Pons (tissue), 1 donor: ENCODE results near the gene LRRC8B.
A peak's percentile ranks its signal among the peaks of the same experiment; 100 is the strongest.
"Not testable (repeated sequence)": the region's sequence is repeated elsewhere in the genome, so short reads cannot be mapped to it uniquely, and the experiment has no call there.

Experiments used
- DNase-seq: peaks from one replicate; pipeline ENCODE4 v3.0.0-alpha.2; 2016; ENCODE audit warnings: low spot score

LRRC8B gene

GRCh38 chr1:89525169-89525855, 683 bp downstream of the LRRC8B start:
- DNase-seq = peak; percentile 56

GRCh38 chr1:89527256-89527655, 2.6 kb downstream of the LRRC8B start:
- peak; percentile 61 for DNase-seq

GRCh38 chr1:89527750-89528381, 3.2 kb downstream of the LRRC8B start:
- peak; percentile 74 for DNase-seq

- peak; percentile 91 for DNase-seq
Observed at GRCh38 chr1:89528382-89528780, 3.8 kb downstream of the LRRC8B start.

DNA sequence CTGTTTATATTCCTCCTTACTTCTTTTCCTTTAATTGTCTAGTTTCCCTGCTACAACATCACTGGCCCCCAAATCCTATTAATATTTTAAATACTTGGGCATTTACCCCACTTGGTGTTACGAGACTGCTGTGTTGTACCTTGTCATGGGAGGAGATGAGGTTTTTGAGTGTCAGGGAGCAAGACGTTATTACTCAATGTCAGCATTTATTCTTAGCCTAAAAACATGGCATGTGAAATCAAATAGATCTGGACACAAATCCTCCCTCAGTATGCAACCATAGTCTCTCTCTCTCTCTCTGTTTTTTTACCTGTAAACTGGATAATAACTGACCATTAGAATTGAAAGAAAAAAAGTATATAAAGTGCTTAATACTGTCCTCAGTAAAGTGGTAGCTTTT, 4.6 kb downstream of the LRRC8B start:
- DNase-seq = no peak

GRCh38 chr1:89530444-89531089, 5.9 kb downstream of the LRRC8B start:
- no peak for DNase-seq

DNA sequence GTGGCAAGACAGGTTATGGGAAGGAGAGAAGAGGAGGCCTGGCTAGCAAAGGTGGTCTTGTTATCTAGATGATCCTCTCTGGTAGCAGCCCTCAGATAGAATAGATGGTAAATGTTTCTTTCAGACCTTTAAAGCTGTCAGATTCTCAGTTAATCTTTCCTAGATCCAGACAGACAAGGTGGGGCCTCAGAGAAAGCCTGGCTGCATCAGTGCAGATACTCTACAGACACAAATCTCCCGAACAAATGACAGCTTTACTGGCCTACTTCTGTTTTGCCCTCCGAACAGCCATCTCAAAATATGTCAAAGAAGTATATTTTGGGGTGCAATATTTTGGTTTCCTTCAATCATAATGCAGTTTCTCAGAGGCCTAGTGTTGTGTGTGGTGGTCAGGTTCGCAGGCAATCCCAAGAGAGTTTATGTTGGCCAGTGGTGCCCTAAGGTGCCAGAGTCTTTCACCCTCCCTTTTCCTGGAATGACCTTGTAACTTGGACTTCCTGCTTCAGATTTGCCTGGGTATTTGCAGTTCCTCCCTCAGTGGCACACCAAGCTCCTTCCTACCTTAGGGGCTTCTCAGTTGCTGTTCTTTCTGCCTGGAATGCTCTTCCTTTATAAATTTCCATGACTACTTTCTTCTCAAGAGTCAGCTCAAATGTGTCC, 7.0 kb downstream of the LRRC8B start:
- DNase-seq = no peak

GRCh38 chr1:89532228-89532627, 7.6 kb downstream of the LRRC8B start:
- DNase-seq = no peak

- no peak for DNase-seq
Observed at GRCh38 chr1:89532866-89533265, 8.2 kb downstream of the LRRC8B start.

- DNase-seq = no peak
Observed at GRCh38 chr1:89535537-89535936, 10.9 kb downstream of the LRRC8B start.

DNA sequence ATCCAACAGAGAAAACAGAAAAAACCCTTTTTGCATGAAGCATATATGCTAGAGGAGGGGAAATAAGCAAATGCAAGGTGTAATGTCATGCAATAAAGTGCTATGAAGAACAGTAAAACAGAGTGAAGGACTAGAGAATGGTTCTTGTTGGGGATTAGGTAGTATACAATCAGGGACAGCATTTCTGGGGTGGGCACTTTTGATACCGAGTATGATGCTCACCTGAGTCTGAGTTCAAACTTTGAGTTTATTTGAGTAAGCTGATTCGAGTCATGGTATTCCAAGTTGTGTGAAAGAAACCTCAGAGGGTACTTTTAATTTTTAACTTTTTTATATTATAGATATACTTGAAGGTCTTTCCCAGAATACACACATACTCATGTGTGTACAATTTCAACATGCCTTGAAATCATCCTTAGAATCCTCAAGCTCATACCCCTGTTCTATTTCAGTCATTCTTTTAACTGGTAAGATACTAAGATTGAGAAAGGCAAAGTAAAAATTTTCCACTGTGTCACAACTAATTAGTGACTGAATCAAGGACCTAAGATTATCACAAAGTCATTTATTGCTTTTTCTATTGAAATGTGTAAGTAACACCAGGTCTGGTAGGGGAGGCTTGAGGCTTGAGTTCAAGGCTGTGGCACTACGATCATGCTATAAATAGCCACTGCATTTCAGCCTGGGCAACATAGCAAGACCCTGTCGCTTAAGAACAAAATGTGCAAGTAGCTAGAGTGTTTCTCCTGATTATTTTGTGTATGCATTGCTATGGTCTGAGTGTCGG, 12.1 kb downstream of the LRRC8B start:
- DNase-seq = no peak

GRCh38 chr1:89538361-89538760, 13.7 kb downstream of the LRRC8B start:
- DNase-seq = no peak

DNA sequence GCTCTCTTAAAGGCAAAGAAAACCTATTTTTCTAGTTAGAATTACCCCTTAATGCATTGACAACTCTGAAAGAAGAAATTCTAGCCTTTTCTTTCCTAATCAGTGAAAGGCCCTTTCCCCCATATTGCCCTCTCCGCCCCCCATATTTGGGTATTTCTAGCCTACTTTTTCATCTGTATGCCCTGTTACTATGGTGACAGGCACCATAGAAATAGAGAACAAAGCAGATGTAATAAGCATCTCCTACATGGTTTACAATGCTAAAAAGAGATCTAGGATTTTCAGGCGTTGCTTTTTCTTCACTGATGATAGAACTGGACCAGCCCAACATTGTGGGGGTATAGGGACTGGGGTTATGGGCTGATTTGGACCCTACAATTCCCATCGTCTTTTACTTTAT, 14.5 kb downstream of the LRRC8B start:
- DNase-seq = no peak

- DNase-seq = no peak
Observed at GRCh38 chr1:89540406-89540970, 15.9 kb downstream of the LRRC8B start.

GRCh38 chr1:89542345-89542744, 17.7 kb downstream of the LRRC8B start:
- DNase-seq = no peak

DNA sequence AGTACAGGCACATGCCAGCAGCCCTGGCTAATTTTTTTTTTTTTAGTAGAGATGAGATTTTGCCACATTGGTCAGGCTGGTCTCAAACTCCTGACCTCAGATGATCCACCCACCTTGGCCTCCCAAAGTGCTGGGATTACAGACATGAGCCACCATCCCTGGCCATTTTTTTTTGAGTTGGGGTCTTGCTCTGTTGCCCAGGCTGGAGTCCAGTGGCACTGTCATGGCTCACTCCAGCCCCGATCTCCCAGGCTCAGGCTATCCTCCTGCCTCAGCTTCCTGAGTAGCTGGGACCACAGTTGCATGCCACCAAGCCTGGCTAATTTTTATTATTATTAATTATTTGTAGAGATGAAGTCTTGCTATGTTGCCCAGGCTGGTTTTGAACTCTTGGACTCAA, 19.0 kb downstream of the LRRC8B start:
- DNase-seq = not testable (repeated sequence)

DNA sequence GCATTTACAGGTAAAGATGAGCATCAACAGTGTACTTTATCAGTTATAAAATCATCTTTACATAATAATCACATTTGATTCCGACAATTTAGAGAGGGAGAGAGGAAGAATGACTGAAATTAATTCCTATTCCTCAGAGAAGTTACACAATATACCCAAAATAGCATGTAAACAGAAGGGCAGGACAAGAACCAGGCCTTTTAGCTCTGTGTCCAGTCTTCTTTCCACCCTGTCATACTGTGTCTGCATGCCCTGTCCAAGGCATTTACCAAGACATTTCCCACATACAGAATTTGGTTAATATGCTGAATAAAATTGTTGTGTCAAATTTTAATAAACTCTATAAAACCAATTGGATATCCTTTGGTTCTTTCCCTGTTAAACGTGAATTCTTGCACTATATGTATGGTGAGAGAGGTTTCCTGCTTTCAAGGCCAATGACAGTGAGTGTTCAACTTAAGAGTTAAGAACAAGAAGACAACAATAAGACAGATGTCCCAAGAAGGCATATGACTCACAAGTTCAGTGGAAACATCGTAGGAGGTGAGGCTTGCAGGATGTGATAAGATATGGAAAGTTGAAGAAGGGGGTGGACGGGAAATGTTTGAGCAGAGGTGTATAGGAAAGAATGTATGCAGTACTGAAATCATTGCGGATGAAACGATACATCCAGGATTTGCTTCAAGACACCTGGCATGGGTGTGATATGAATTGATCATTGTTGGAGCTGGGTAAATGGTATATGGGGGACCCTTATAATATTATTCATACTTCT, 20.8 kb downstream of the LRRC8B start:
- no peak for DNase-seq

DNA sequence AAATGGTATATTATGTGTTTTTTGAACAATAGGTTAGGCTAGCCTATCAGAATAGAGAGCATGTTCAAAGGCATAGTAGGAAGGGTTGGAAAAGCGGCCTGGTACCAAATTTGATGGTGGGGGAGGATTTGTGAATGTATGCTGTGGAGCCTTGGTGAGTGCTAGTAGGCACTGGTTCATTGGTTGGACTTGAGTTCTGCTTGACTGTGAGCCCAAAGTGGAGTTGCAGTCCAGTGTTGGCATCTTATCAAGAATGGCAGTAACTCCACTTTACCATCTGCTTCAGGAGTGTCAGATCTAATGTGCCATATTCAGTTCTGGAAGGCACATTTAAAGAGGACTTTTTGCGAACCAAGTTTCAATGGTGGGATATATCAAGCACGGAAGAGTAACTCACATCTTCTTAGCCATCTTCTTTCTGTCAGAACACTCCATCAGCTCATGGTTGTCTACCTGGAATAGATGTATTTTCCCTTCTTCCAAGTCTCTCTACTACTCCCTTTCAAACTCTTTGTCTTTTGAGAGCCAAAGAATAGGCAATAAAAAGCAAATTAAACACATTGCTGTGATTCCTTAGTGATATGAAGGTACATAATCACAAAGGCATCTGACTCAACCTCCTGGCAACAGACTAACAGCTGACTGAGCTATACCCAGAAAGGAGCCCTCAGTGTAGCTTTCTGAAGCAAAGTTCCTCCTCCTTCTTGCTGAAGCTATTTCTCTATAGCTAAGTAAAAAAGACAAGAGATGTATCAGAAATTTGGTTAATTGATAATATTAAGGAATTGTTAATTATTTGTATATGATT, 21.7 kb downstream of the LRRC8B start:
- no peak for DNase-seq

GRCh38 chr1:89546934-89547562, 22.4 kb downstream of the LRRC8B start:
- no peak for DNase-seq
